ENCODE measurements around the gene ZNF423.

DNA sequence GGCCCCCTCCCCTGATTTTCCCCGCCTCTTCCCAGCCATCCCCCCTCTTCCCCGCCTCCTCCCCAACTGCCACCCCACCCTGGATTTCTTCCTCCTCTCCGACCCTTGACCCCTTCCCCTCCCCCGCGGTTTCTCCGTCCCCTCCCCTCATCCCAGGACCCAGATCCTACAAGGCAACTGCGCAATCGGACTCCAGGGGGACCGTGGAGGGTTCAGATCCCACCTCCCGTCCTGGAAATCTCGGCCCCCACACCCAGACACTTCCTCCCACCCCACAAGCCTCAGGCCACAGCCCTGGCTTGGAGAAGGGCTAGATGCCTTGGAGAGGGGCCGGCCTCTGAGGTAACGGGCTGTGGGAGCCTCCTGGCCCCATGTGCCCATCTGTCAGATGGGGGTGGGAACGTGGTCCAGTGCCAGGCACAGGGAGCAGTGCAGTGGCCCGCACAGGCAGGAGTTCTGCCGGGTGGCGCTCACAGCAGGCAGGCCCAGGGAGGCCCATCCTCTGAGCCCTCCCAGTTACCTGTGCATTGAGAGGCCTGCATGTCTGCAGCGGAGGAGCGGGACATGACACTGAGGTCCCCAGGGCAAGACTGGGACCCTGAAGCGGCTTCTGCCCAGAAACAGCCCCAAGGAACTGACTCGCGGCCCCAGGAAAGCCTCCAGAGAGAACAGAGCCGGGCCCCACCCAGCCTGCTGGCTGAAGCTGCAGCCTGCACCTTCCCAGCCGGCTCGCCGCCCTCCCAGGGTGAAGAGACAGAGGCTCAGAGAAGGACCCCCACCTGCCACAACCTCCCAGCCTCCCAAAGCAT is 16.7 kb downstream of the ZNF423 start:
- TF ChIP-seq ZNF274 (IDR thresholded peaks at IDR 0.05; ENCODE audit: low read depth, low read length), result no peak
- TF ChIP-seq YY1 (IDR thresholded peaks at IDR 0.05; ENCODE audit: insufficient read depth, insufficient read length), result no peak
- TF ChIP-seq SUZ12 (IDR thresholded peaks at IDR 0.05; ENCODE audit: extremely low read depth, insufficient read depth, insufficient read length), result no peak
